ENCODE measurements around the gene ATP8A2.
"Not testable (repeated sequence)": the region's sequence is repeated elsewhere in the genome, so short reads cannot be mapped to it uniquely, and the experiment has no call there.

ATP8A2 gene

DNA sequence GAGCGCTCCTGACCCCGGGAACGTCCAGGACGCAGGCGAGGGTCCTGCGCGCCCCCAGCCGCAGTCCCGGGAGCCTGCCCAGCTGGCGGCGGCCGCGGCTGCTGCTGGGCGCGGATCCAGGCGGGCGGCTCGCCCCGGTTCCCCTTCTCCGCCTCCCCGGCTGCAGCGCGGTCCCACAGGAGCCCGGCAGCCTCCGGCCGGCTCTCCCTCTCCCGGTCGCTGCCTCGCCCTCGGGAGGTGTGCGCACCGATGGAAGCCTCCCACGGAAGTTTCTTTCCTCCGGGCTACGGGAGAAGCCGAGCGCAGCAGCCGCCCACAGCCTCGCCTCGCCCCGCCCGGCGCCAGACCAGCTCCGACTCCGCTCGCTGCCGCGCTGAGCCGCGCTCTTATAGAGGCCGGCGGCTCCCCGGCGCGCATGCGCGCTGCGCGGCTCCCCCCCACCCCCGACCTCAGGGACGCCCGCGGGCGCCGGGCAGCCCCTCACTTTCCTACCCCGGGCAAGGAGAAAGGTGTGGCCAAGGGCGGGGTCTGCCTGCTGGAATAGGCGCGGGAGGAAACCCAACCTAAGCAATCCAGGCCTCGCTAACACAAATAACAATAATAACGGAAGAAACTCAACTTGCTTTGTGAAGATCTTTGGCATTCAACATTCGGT, 680.0 kb downstream of the ATP8A2 start, which contains the start of gene SHISA2:
TSS of gene SHISA2 (minus strand) at position 360 of the 655 bp plus-strand sequence. CDS start 1,041 bp downstream, outside the sequence.
- DNase-seq, result peak; percentile 60

DNA sequence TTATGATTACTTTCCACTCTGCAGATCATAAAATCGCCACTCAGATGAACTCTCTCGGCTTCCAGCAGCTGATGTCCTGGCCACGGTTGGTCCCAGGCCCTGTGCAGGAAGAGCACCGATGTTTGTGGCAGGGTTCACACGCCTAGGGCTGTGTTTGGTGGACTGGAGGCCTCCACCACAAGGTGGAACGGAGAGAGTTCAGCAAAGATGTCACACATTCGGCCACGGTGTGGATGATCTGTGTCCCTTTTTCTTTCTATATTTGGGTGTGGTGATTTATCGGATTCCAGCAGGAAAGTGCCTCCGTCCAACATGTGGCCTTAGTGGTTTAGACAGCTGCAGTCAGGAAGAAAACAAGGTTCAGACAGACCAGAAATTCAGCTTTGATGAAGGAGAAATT, 680.6 kb downstream of the ATP8A2 start:
- DNase-seq, result no peak

DNA sequence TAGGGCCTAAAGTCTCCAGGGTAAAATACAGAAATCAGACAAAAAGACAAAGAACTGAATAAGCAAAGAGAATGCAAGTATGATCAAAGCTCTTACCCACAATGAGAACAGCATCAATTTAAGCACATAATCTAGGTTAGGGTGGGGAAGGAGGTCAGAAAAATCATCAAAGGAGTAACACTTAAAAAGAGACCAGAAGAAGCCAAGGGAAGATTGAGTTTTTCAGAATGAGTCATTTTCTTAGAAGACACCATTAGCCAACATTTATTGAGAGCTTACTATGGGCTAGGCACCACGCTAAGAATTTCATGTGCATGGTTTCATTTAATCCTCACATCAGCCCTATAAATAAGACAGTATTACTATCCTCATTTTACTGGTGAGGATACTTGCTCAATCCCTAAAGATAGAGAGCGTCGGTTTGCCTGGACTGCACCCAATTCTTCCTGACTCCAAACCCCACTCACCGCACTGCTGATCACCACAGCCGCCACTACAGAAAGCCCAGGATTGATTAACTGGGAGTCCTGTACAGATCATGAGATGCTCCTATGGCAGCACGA, 681.7 kb downstream of the ATP8A2 start:
- DNase-seq, result no peak

DNA sequence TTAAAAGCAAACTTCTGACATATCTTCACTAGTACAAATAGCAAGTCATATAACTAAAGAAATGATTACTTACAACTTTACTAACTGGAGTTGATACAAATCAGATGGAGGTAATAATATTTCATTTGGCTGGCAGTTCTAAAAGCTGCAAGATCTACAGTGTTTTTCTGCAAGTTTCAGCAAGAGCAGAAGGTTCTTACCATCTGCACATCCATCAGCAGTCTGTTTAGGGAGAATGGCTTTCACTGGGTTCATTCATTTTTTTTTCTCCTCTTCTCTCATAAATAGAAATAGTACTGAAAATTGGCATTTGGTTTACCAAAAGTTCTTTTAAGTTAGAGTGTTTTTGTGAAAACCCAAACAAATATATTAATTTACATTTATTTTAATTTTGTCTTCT, 683.1 kb downstream of the ATP8A2 start:
- DNase-seq, result no peak

DNA sequence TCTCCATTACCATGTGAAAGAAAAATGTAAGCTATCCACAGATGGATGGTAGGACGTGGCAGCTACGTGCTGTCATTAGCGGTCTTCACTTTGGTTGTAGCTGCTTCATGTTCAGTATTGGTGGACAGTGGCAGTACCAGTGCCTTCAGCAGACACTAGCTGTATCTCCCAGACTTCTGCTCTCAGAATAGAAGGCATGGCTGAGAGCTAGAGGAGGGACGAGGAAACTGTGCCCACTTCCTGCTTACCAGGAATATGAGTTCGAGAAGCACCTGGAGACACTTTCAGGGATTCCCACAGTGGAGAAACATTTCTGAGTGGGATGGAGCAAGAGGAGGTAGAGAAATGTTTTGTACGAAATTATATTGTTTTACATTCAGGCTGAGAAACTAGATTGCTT, 686.9 kb downstream of the ATP8A2 start:
- DNase-seq, result no peak

DNA sequence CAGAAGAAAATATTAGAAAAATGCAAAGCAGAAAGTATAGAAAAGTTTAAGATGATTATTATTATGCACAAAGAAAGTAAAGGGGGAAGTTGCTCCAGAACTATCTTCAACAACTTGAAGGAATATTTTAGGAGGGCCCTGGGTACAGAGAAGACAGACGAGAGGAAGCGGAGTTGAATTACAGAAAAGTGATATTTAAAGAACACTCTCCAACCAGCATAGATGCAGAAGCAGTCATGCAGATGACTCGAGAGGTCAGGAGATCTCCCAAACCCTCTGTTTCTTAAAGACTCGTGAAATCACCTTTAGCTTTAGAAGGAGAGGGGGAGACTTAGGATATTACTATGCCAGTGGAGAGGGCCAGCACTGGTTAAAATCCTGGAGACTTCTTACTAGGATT, 688.6 kb downstream of the ATP8A2 start:
- DNase-seq, result no peak

DNA sequence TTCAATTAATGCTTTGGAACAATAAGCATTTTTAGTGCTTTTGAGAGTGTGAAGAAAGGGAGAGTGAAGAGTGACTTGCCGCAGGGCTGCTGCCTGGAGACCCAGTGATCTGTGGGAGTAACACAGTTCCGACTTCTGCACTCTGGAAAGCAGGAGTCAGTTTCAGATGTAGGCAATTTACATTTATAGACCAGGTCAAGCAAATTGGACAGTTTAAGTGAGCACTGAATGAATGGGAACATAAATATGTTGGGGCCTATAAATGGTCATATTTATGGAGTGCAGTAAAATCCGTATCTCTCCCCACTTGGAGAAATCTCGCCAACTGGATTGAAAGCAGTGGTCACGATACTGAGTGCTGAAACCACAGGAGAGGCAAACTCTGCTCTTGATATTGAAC, 689.5 kb downstream of the ATP8A2 start:
- DNase-seq, result no peak

DNA sequence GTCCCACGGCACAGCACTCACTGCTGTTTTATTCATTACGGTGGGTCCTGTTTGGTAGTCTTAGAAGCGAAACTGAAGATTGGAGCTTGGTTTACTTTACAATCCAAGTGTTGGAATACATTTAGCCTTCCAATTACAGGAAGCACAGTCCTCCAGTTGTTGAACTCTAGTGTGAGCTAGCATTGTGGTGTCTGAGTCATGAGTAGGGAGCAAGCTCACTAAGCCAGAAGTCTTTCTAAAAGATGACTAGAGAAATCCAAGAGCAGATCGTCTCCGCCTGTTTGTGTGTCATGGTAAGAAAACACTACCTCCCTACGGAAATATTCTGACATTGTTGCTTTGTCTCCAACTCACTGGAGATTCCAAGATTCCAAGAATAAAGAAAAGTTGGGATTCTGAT, 690.2 kb downstream of the ATP8A2 start:
- DNase-seq, result peak; percentile 88

DNA sequence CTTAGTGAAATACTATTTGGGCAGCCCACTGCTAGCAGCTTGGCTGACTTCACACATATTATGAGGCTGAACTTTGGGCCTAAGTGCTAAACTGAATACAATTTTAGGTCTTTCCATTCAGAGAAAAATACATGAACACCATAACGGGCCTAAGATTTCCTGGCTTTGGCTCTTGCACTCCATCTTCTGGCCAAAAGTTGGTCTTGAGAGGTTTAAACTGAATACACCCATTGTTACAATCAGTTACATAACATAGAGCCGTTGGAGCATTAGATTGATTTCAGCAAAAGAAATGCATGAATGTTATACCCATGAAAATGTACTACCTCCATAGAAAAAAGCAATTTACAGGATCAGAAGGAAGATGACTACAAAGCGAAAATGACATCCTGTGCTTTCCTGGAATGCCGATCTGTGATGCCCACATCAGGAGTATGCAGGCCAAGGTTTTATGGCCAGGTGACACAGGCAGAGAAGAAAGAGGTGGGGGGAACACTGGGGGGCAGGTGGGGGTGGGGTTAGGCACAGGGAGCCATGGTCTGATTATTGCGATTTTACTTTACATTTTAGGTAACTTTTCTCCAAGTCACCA, 691.2 kb downstream of the ATP8A2 start:
- DNase-seq, result peak; percentile 64

DNA sequence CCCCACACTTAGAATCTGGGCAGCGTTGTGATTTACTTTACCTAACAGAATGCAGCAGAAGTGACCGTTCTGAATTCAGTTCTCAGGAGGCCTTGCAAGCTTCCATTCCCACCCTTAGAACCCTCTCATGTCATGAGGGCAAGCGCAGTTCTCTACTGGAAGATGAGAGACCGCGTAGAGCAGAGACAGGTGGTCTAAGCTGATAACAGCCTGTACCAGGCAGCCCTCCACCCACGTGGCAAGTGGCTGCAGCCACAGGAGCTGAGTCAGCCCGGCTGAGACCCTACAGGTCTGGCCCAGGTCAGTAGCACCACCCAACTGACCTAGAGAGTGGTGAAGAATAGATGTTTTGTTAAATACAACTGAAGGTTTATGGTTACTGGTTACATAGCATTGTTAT, 694.7 kb downstream of the ATP8A2 start:
- DNase-seq, result not testable (repeated sequence)

DNA sequence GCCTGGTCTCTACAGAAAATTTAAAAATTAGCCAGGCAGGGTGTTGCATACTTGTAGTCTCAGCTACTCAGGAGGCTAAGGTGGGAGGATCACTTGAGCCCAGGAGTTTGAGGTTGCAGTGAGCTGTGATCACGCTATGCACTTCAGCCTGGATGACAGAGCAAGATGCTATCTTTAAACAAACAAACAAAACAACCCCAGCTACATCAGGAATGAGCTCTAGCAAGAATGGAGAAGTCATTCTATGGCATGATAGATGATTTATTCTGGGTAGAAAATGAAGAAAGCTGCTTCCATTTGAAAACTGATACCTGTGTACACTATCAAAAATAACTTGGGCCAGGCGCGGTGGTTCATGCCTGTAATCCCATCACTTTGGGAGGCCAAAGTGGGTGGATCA, 695.8 kb downstream of the ATP8A2 start:
- DNase-seq, result no peak

DNA sequence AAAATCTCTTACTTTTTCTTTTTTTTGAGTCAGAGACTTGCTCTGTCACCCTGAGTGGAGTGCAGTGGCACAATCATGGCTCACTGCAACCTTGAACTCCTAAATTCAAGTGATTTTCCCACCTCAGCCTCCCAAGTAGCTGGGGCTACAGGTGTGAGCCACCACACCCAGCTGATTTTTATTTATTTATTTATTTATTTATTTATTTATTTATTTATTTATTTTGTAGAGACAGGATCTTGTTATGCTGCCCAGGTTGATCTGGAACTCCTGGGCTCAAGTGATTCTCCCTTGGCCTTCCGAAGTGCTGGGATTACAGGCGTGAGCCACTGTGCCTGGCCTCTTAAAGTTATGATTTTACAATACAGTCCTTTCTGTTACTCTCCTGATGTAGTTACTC, 696.6 kb downstream of the ATP8A2 start:
- DNase-seq, result not testable (repeated sequence)

DNA sequence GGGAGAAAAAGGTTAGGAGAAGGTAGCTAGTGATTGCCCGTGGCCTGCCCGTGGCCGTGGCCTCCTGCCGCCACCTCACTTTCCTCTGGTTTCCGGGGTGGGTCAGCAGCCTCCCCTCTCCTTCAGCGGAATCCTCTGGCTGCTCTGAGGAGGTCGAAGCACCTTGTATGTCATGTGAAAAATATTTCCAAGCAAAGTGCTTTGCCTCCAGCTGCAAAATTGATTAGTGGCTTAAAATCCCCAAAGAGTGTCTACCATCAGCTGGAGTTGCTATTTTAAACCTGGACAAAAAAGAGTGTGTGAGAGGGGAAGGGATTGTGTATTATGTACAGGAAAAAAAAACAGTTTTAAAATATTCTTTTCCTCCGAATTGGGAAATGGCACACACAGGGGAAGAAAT, 697.9 kb downstream of the ATP8A2 start:
- not testable (repeated sequence) for DNase-seq

DNA sequence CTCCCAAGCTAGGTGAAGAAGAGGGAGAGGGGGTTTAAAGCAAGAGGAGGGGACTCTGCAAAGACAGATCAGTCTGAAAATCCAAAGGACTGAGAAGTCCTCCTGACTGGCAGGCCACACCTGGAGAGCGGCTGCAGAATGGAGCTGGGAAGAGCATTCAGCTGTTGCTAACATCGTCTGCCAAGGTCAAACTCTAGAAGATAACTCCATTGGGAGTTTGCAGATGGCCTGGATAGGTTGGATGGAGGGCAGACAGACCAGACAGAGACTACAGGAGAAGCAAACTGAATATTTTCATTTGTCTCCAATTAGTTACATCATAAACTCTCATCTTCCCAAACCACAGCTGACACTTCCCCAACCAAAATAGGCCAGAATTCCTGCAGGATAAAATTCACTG, 699.9 kb downstream of the ATP8A2 start:
- DNase-seq, result no peak

DNA sequence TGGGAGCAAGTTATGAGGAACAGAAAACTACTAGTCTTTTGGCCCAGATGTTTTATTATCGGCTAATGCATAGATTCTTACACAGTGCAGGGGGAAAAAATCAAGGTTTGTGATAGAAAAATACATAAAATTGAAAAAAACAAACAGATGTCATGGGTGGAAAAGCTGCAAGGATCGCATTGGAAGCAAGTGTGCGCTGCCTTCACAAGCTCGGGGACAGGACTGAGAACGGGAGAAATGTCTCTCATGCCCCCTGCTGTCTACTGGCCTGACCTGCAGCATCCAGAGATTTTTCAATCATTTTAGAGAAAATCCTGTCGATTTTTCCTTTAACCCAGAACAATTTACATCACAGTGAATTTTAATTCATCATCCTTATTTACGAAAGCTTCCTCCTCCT, 700.6 kb downstream of the ATP8A2 start:
- not testable (repeated sequence) for DNase-seq

DNA sequence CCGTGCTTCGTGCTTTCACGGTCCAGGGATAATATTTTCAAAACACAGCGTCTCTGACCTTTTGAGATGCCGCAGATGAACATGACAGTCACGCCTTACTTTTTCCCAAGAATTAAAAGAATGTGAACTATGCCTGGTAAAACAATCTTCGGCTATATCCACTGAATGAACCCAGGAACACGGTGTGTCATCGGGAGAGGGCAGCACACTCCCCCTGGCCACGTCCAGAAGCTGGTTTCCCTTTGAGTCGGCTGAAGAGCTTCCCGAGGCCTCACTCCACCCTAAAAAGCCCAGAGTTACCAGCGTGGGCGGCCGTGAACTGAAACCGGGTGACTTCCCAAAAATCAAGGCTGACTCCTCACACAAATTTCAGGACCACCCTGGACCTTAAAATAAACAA, 702.9 kb downstream of the ATP8A2 start:
- peak; percentile 75 for DNase-seq
